Spleen (tissue), 11 donors: Measurements from ENCODE around the gene PTGER3. TPM values are rescaled to one million over a fixed set of nuclear protein-coding genes. Genes with fewer than 3 reads are reported as not detected.
A peak's percentile ranks its signal among the peaks of the same experiment; 100 is the strongest.

Experiments used
- DNase-seq: peaks from one replicate; pipeline ENCODE4 v3.0.0-alpha.2; 2020
- H3K27ac ChIP-seq, 8 donors: fragments of 200-600 bp; sonication (generic) in 7 of 8; 1 replicate in 4 of 8; 2 replicates in 4 of 8; pipeline versions ENCODE4 v1.5.0 to v1.8.0; 2016 to 2021; ENCODE audit warnings: inconsistent platforms in 4 of 8, mild to moderate bottlenecking in 4 of 8, moderate library complexity in 1 of 8
- H3K27me3 ChIP-seq, 7 donors: fragments of 200-600 bp; sonication (generic) in 6 of 7; replicated peaks in 1 of 7; 1 replicate in 4 of 7; 2 replicates in 3 of 7; pipeline versions ENCODE4 v1.5.0 to v1.8.0; 2016 to 2021; ENCODE audit warnings: inconsistent platforms in 3 of 7, mild to moderate bottlenecking in 1 of 7
- H3K36me3 ChIP-seq, 6 donors: fragments of 200-600 bp; sonication (generic) in 5 of 6; 1 replicate in 4 of 6; 2 replicates in 2 of 6; pipeline versions ENCODE4 v1.5.0 to v1.8.0; 2016 to 2021; ENCODE audit warnings: inconsistent platforms in 2 of 6
- H3K4me1 ChIP-seq, 6 donors: fragments of 200-600 bp; sonication (generic) in 5 of 6; 1 replicate in 3 of 6; 2 replicates in 3 of 6; pipeline versions ENCODE4 v1.5.0 to v1.8.0; 2016 to 2021; ENCODE audit warnings: inconsistent platforms in 3 of 6
- H3K4me3 ChIP-seq, 8 donors: fragments of 200-600 bp; sonication (generic) in 7 of 8; 1 replicate in 4 of 8; 2 replicates in 4 of 8; pipeline versions ENCODE4 v1.5.0 to v1.8.0; 2016 to 2021; ENCODE audit warnings: inconsistent platforms in 4 of 8, mild to moderate bottlenecking in 4 of 8, moderate library complexity in 2 of 8
- H3K9me3 ChIP-seq, 8 donors: fragments of 200-600 bp; sonication (generic) in 7 of 8; 1 replicate in 4 of 8; 2 replicates in 4 of 8; pipeline versions ENCODE4 v1.5.0 to v1.8.0; 2016 to 2021; ENCODE audit warnings: inconsistent platforms in 4 of 8
- POLR2A ChIP-seq, 3 donors: fragments of 450-650 bp; IDR thresholded peaks; one replicate each; pipeline ENCODE4 v1.5.1; 2017; ENCODE audit warnings: antibody characterized with exemption in 3 of 3, mild to moderate bottlenecking in 1 of 3
- POLR2AphosphoS5 ChIP-seq, 3 donors: sonication (generic); formaldehyde crosslinking; IDR thresholded peaks; one replicate each; pipeline ENCODE4 v1.5.1; 2017; ENCODE audit warnings: antibody characterized with exemption in 3 of 3
- WGBS, 5 donors: extraction: QIAGEN DNeasy Blood & Tissue Kit in 3 of 5; methylation state at CpG; one replicate each; pipeline versions ENCODE4 v1.1.5 to v1.1.7; 2013 to 2018; 5-methylcytosine and 5-hydroxymethylcytosine counted together
- intact Hi-C: fragments of 100-400 bp; cut with DNase I; formaldehyde crosslinking; loops from one replicate; pipeline ENCODE4 v1.15.0; 2023; ENCODE audit warnings: low total_unique reads
- polyA plus RNA-seq, 3 donors: library from polyadenylated mRNA; stranded (reverse); fragments of 200-250 nt; gene quantifications; one replicate each; pipeline ENCODE4 v1.2.1, GENCODE V29; 2013
- total RNA-seq, 7 donors: library from RNA; depleted of rRNA in 3 of 7; stranded (reverse); fragments of >200 nt in 3 of 7; fragmentation: NEBNext Ultra II Directional in 4 of 7; extraction: Animal tissue kit (Norgen Biotek cat#: 25700) in 4 of 7; gene quantifications; one replicate each; pipeline versions ENCODE4 v1.1.0 to v1.2.1, GENCODE V29; 2016 to 2021
- TF ChIP-seq, protein P1 (sequence below), 11 experiments: fragments of 200-600 bp in 7 of 11; fragments of 450-650 bp in 4 of 11; sonication (generic) in 4 of 11; IDR thresholded peaks in 8 of 11; conservative IDR thresholded peaks in 3 of 11; 1 replicate in 7 of 11; 2 replicates in 4 of 11; pipeline versions ENCODE4 v1.4.0 to v1.8.0; 2016 to 2021; ENCODE audit warnings: antibody characterized with exemption in 11 of 11, inconsistent platforms in 4 of 11, mild to moderate bottlenecking in 1 of 11
- donor health status: healthy with polysubstance abuse.
- donor health status: DM: no; HTN: no; CAD: no; lungs with moderate emphysema.
- donor health status: DM: no; HTN: no; CAD: no.
- donor health status: Bipolar disorder and iron deficiency.
- donor health status: healthy.
- donor health status: DM: no; HTN: no; CAD: no.
- donor health status: DM: yes; HTN: yes; CAD: no.

The PTGER3 gene
- total and polyA plus RNA-seq, 10 donors, result 0.13 to 1.1 (median 0.39) TPM

DNA sequence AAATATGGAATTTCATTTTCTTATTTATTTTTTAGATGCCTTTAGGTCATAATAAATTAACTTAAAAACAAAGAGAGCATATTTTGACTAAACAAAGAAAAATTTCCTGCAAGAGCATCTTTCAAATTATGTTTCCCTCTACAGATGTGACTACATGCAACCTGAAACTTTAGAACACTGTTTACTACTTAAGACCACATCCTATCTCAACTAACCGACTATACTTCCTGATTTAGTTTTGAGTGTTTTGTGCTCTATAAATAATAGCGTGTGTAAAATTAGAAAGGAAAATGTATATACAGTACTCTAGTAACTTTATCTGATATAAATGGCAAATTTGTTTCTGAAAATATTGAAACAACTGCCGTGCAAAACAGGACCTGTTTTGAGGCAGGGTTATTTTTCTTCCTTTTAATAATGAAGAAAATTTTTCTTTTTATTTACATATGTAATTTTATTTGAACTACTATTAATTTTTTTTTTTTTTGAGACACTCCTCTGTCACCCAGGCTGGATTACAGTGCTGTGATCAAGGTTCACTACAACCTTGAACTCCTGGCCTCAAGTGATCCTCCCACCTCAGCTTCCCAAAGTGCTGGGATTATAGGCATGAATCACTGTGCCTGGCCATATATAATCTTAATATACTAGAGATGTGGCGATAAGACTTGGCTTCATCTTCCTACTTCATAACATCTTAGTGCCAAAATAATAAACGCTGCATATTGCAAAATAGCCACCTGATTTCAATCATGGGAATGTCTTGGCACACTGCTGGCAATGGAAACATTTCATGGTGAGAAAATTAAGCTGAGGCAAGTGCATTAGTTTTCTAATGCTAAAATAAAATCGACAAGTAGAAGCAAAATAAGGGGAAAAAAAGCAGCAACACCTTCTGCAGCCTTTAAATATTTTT lies 21.0 kb upstream of the PTGER3 start:
- 69 to 74% (median 70%) methylated on average over 6 of the region's 6 CpGs for WGBS, 5 donors
- TF ChIP-seq POLR2A (IDR thresholded peaks at IDR 0.05), result no peak
- no peak for TF ChIP-seq POLR2AphosphoS5 (IDR thresholded peaks at IDR 0.05)
- TF ChIP-seq, protein P1, sequence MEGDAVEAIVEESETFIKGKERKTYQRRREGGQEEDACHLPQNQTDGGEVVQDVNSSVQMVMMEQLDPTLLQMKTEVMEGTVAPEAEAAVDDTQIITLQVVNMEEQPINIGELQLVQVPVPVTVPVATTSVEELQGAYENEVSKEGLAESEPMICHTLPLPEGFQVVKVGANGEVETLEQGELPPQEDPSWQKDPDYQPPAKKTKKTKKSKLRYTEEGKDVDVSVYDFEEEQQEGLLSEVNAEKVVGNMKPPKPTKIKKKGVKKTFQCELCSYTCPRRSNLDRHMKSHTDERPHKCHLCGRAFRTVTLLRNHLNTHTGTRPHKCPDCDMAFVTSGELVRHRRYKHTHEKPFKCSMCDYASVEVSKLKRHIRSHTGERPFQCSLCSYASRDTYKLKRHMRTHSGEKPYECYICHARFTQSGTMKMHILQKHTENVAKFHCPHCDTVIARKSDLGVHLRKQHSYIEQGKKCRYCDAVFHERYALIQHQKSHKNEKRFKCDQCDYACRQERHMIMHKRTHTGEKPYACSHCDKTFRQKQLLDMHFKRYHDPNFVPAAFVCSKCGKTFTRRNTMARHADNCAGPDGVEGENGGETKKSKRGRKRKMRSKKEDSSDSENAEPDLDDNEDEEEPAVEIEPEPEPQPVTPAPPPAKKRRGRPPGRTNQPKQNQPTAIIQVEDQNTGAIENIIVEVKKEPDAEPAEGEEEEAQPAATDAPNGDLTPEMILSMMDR (IDR thresholded peaks at IDR 0.05 in 8 of 11, conservative IDR thresholded peaks at IDR 0.05 in 3 of 11), result no peak
- Histone ChIP-seq H3K4me3 (no peak overlapping the region), H3K36me3 (peaks cover 2 to 100% (median 95%) of the 10 kb centered on the region in 6 donors), H3K4me1 (peaks cover 0 to 13% (median 0%) of the 10 kb centered on the region in 6 donors), H3K9me3 (no peaks in the 10 kb centered on the region), H3K27ac (no peak overlapping the region), H3K27me3 (no peaks in the 10 kb centered on the region)
- intact Hi-C loops, result loop anchor here (10.0 kb wide), 1 partner anchor 824 kb away; no protein-coding TSS in a partner anchor
- DNase-seq, result no peak

DNA sequence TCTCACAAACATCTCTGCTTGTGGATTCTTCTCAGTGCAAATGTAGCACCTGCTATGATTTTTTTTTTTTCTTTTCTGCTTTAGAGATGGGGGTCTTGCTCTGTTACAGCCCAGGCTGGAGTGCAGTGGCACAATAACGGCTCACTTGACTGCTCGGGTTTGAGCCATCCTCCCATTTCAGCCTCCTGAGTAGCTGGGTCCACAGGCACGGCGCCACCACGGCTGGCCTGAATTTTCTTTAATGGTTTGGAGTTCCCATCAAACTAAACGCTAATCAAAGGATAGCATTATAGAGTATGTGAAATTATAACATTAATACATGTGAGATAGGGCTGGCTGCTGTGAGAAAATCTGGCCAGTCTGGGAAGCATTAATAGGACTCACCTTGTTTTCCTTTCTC lies 7.2 kb upstream of the PTGER3 start:
- Histone ChIP-seq H3K27ac (no peak overlapping the region), H3K4me3 (no peak overlapping the region), H3K36me3 (peaks cover 0 to 35% (median 17%) of the 10 kb centered on the region in 6 donors), H3K4me1 (no peaks in the 10 kb centered on the region), H3K27me3 (peaks cover 0 to 6% (median 0%) of the 10 kb centered on the region in 7 donors), H3K9me3 (no peaks in the 10 kb centered on the region)
- 84 to 90% (median 87%) methylated on average over 6 of the region's 6 CpGs for WGBS, 5 donors
- DNase-seq, result no peak
- intact Hi-C loops, result no loop called here
- no peak for TF ChIP-seq POLR2AphosphoS5 (IDR thresholded peaks at IDR 0.05)
- no peak for TF ChIP-seq POLR2A (IDR thresholded peaks at IDR 0.05)
- TF ChIP-seq, protein P1 (IDR thresholded peaks at IDR 0.05 in 8 of 11, conservative IDR thresholded peaks at IDR 0.05 in 3 of 11), result no peak

DNA sequence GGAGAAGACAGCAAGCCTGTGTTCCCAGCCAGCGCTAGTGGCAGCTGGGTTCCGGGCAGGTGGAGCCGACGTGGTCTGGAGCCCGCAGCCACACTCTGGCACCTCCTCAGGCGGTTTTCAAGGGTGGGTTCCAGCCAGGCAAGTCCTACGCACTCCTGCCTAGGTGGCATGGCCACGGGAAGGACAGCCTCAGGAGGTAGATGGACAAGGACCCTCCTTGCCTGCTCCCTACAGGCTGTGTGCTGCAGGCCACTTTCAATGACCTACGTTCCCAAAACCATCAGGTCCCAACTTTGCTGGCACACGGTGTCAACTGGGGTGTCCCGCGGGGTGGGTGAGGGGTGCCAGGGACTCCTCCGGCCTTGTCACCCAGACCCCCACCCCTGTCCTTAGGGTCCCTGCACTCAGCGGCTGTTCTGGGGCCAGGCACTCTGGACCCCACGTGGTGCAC lies 6.7 kb upstream of the PTGER3 start:
- Histone ChIP-seq H3K27ac (no peak overlapping the region), H3K27me3 (peaks cover 0 to 11% (median 0%) of the 10 kb centered on the region in 7 donors), H3K36me3 (peaks cover 0 to 30% (median 17%) of the 10 kb centered on the region in 6 donors), H3K9me3 (no peaks in the 10 kb centered on the region), H3K4me3 (no peak overlapping the region), H3K4me1 (no peaks in the 10 kb centered on the region)
- WGBS, 5 donors, result 80 to 87% (median 82%) methylated on average over 13 to 15 of the region's 15 CpGs
- intact Hi-C loops, result no loop called here
- peak; percentile 76 for DNase-seq
- TF ChIP-seq POLR2AphosphoS5 (IDR thresholded peaks at IDR 0.05) (peak; percentile 56 to 77 (median 57)), POLR2A (IDR thresholded peaks at IDR 0.05) (no peak)
- TF ChIP-seq, protein P1 (IDR thresholded peaks at IDR 0.05 in 8 of 11, conservative IDR thresholded peaks at IDR 0.05 in 3 of 11), result no peak

DNA sequence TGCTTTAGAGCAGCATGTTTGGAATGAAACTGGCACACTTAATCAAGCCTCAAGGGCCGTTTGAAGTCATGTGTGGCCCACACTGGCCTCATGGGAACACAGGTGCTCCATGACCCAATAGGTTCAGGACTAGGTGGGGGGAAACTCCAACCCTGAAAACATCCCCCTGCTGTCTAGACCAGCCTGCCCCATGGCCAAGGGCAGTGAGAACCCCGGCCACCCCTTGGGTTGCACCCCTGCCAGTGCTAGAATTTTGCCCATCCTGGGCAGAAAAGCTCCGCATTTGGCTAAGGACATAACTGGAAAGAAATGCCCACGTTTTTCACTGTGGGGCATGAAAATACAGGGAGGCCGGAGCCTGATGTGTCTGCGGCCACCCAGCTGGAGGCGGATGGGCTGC lies 6.1 kb upstream of the PTGER3 start:
- WGBS, 5 donors, result 63 to 81% (median 77%) methylated on average over 5 to 7 of the region's 7 CpGs
- Histone ChIP-seq H3K9me3 (no peaks in the 10 kb centered on the region), H3K4me3 (no peak overlapping the region), H3K36me3 (peaks cover 0 to 25% (median 14%) of the 10 kb centered on the region in 6 donors), H3K27ac (no peak overlapping the region), H3K4me1 (no peaks in the 10 kb centered on the region), H3K27me3 (peaks cover 0 to 16% (median 4%) of the 10 kb centered on the region in 7 donors)
- peak; percentile 72 for DNase-seq
- intact Hi-C loops, result no loop called here
- TF ChIP-seq, protein P1 (IDR thresholded peaks at IDR 0.05 in 8 of 11, conservative IDR thresholded peaks at IDR 0.05 in 3 of 11), result no peak
- TF ChIP-seq POLR2AphosphoS5 (IDR thresholded peaks at IDR 0.05) (peak in 1 of 3 donors; percentile 42), POLR2A (IDR thresholded peaks at IDR 0.05) (no peak)
